PFSK-1 (cell line): ENCODE measurements around the gene CMC1.

ENCODE experiments used
- POLR2AphosphoS5 ChIP-seq: IDR thresholded peaks from 2 replicates; pipeline ENCODE4 v1.6.1; 2012; ENCODE audit warnings: low read depth, mild to moderate bottlenecking, control low read depth, low read length, moderate library complexity
- SIN3A ChIP-seq: IDR thresholded peaks from 2 replicates; pipeline ENCODE4 v1.6.1; 2012; ENCODE audit warnings: mild to moderate bottlenecking, low read length, moderate library complexity, borderline replicate concordance; ENCODE audit not compliant: insufficient read depth

- TF ChIP-seq SIN3A: no peak
- TF ChIP-seq POLR2AphosphoS5: no peak
Measured at GRCh38 chr3:28240441-28240840, 978 bp upstream of the CMC1 start.
